Measurements from ENCODE around the gene SMAD9.
"Not testable (repeated sequence)": the region's sequence is repeated elsewhere in the genome, so short reads cannot be mapped to it uniquely, and the experiment has no call there.

SMAD9 gene

GRCh38 chr13:36912369-36912768, 7.7 kb downstream of the SMAD9 start:
- DNase-seq (ENCODE audit: low read depth): no peak

GRCh38 chr13:36910545-36910944, 9.5 kb downstream of the SMAD9 start:
- DNase-seq (ENCODE audit: low read depth): no peak

GRCh38 chr13:36907821-36908220, 12.2 kb downstream of the SMAD9 start:
- no peak for DNase-seq (ENCODE audit: low read depth)

- no peak for DNase-seq (ENCODE audit: low read depth)
Measured at GRCh38 chr13:36907266-36907665, 12.8 kb downstream of the SMAD9 start.

- no peak for DNase-seq (ENCODE audit: low read depth)
Measured at GRCh38 chr13:36905944-36906343, 14.1 kb downstream of the SMAD9 start.

GRCh38 chr13:36903925-36904595, 16.0 kb downstream of the SMAD9 start:
- DNase-seq (ENCODE audit: low read depth): no peak

- DNase-seq (ENCODE audit: low read depth): no peak
Measured at GRCh38 chr13:36897054-36897616, 22.9 kb downstream of the SMAD9 start.

GRCh38 chr13:36891752-36892151, 28.3 kb downstream of the SMAD9 start:
- DNase-seq (ENCODE audit: low read depth): no peak

GRCh38 chr13:36888645-36889044, 31.4 kb downstream of the SMAD9 start:
- no peak for DNase-seq (ENCODE audit: low read depth)

- DNase-seq (ENCODE audit: low read depth): no peak
Measured at GRCh38 chr13:36887758-36888521, 32.1 kb downstream of the SMAD9 start.

- no peak for DNase-seq (ENCODE audit: low read depth)
Measured at GRCh38 chr13:36885901-36886300, 34.1 kb downstream of the SMAD9 start.

- DNase-seq (ENCODE audit: low read depth): no peak
Measured at GRCh38 chr13:36884235-36884634, 35.8 kb downstream of the SMAD9 start.

GRCh38 chr13:36883824-36884223, 36.2 kb downstream of the SMAD9 start:
- no peak for DNase-seq (ENCODE audit: low read depth)

- DNase-seq (ENCODE audit: low read depth): not testable (repeated sequence)
Measured at GRCh38 chr13:36883392-36883791, 36.6 kb downstream of the SMAD9 start.

- no peak for DNase-seq (ENCODE audit: low read depth)
Measured at GRCh38 chr13:36882829-36883390, 37.1 kb downstream of the SMAD9 start.

- no peak for DNase-seq (ENCODE audit: low read depth)
Measured at GRCh38 chr13:36880961-36881360, 39.1 kb downstream of the SMAD9 start.

GRCh38 chr13:36879218-36879938, 40.7 kb downstream of the SMAD9 start:
- DNase-seq (ENCODE audit: low read depth): no peak

GRCh38 chr13:36875961-36876360, 44.1 kb downstream of the SMAD9 start:
- DNase-seq (ENCODE audit: low read depth): no peak

- no peak for DNase-seq (ENCODE audit: low read depth)
Measured at GRCh38 chr13:36875431-36875830, 44.6 kb downstream of the SMAD9 start.

- DNase-seq (ENCODE audit: low read depth): no peak
Measured at GRCh38 chr13:36872621-36873020, 47.4 kb downstream of the SMAD9 start.

- DNase-seq (ENCODE audit: low read depth): no peak
Measured at GRCh38 chr13:36870050-36870692, 49.9 kb downstream of the SMAD9 start.

GRCh38 chr13:36866232-36866631, 53.8 kb downstream of the SMAD9 start:
- DNase-seq (ENCODE audit: low read depth): no peak
